Neural cell (in vitro differentiated cells): ENCODE data around the gene NLRP14. TPM values are rescaled to one million over a fixed set of nuclear protein-coding genes. Genes with fewer than 3 reads are reported as not detected.

Experiments used
- H2AFZ ChIP-seq: fragments of 200-600, 300-800 bp; sonication (generic), shearing (Covaris generic); 2 replicates; pipeline ENCODE4 v1.6.0; 2014; ENCODE audit warnings: low read depth, mild to moderate bottlenecking, antibody characterized with exemption, low read length, moderate library complexity
- H3F3A ChIP-seq: fragments of 200-600 bp; shearing (Covaris generic); 2 replicates; pipeline ENCODE4 v1.6.1; 2016; ENCODE audit warnings: mild to moderate bottlenecking, moderate library complexity, mixed read lengths, antibody characterized with exemption, low read length; ENCODE audit not compliant: insufficient read depth, poor library complexity, severe bottlenecking
- H3K27ac ChIP-seq: fragments of 200-600, 300-800 bp; sonication (generic), shearing (Covaris generic); 2 replicates; pipeline ENCODE4 v1.5.1; 2014; ENCODE audit warnings: mild to moderate bottlenecking, low read length, moderate library complexity
- H3K27me3 ChIP-seq: fragments of 300-800, 200-600 bp; sonication (generic), shearing (Covaris generic); 2 replicates; pipeline ENCODE4 v1.6.0; 2014; ENCODE audit warnings: mild to moderate bottlenecking, low read depth, low read length, moderate library complexity; ENCODE audit not compliant: insufficient read depth
- H3K36me3 ChIP-seq: fragments of 300-800, 200-600 bp; sonication (generic), shearing (Covaris generic); 2 replicates; pipeline ENCODE4 v1.5.1; 2014; ENCODE audit warnings: mild to moderate bottlenecking, antibody characterized with exemption, low read length, moderate library complexity; ENCODE audit not compliant: insufficient read depth
- H3K4me2 ChIP-seq: fragments of 300-800, 200-600 bp; sonication (generic), shearing (Covaris generic); 2 replicates; pipeline ENCODE4 v1.6.0; 2014; ENCODE audit warnings: mild to moderate bottlenecking, low read length
- H3K4me3 ChIP-seq: fragments of 300-800, 200-600 bp; sonication (generic), shearing (Covaris generic); 2 replicates; pipeline ENCODE4 v1.5.1; 2014; ENCODE audit warnings: mild to moderate bottlenecking, low read length, moderate library complexity
- H3K79me2 ChIP-seq: fragments of 200-600 bp; shearing (Covaris generic); replicated peaks from 2 replicates; pipeline ENCODE4 v1.6.0; 2014; ENCODE audit warnings: mild to moderate bottlenecking, low read length, moderate library complexity; ENCODE audit not compliant: insufficient read depth
- H3K9ac ChIP-seq: fragments of 300-800, 200-600 bp; sonication (generic), shearing (Covaris generic); 2 replicates; pipeline ENCODE4 v1.6.1; 2016; ENCODE audit warnings: mild to moderate bottlenecking, low read length, mixed read lengths
- H3K9me2 ChIP-seq: fragments of 200-600 bp; shearing (Covaris generic); 2 replicates; pipeline ENCODE4 v1.6.1; 2016; ENCODE audit warnings: mild to moderate bottlenecking, low read length, mixed read lengths; ENCODE audit not compliant: insufficient read depth
- H3K9me3 ChIP-seq: fragments of 200-600, 300-800 bp; sonication (generic), shearing (Covaris generic); 2 replicates; pipeline ENCODE4 v1.6.1; 2016; ENCODE audit warnings: mild to moderate bottlenecking, mixed run types, low read length, moderate library complexity, mixed read lengths
- H4K20me1 ChIP-seq: fragments of 200-600 bp; shearing (Covaris generic); 2 replicates; pipeline ENCODE4 v1.6.1; 2016; ENCODE audit warnings: mild to moderate bottlenecking, mixed run types; ENCODE audit not compliant: insufficient read depth
- EP300 ChIP-seq: fragments of 450-650 bp; conservative IDR thresholded peaks from 2 replicates; pipeline ENCODE4 v1.6.1; 2014; ENCODE audit warnings: antibody characterized with exemption, mild to moderate bottlenecking, moderate library complexity; ENCODE audit not compliant: poor library complexity, severe bottlenecking
- EZH2 ChIP-seq: fragments of 200-600, 300-800 bp; shearing (Covaris generic), sonication (generic); IDR thresholded peaks from 2 replicates; pipeline ENCODE4 v1.6.1; 2014; ENCODE audit warnings: antibody characterized with exemption, low read length, borderline replicate concordance, mild to moderate bottlenecking; ENCODE audit not compliant: insufficient read depth, poor library complexity, severe bottlenecking
- MXI1 ChIP-seq: fragments of 450-650 bp; conservative IDR thresholded peaks from 2 replicates; pipeline ENCODE4 v1.6.1; 2014; ENCODE audit warnings: antibody characterized with exemption, mild to moderate bottlenecking; ENCODE audit not compliant: poor library complexity, severe bottlenecking
- POLR2AphosphoS5 ChIP-seq: IDR thresholded peaks from 2 replicates; pipeline ENCODE4 v1.6.1; 2012
- RAD21 ChIP-seq: fragments of 450-650 bp; conservative IDR thresholded peaks from 2 replicates; pipeline ENCODE4 v1.6.1; 2014; ENCODE audit warnings: antibody characterized with exemption, mild to moderate bottlenecking, moderate library complexity
- SMC3 ChIP-seq: fragments of 450-650 bp; conservative IDR thresholded peaks from 2 replicates; pipeline ENCODE4 v1.6.1; 2014; ENCODE audit warnings: antibody characterized with exemption, mild to moderate bottlenecking, moderate library complexity; ENCODE audit not compliant: poor library complexity
- TAF1 ChIP-seq: IDR thresholded peaks from 2 replicates; pipeline ENCODE4 v1.6.1; 2012; ENCODE audit warnings: low read depth
- polyA minus RNA-seq: library from RNA; depleted of rRNA, polyadenylated mRNA; stranded (reverse); fragments of >200 nt; gene quantifications from 2 replicates; pipeline ENCODE4 v1.2.3, GENCODE V29; 2014
- polyA plus RNA-seq: library from polyadenylated mRNA; depleted of rRNA; stranded (reverse); fragments of >200 nt; gene quantifications from 2 replicates; pipeline ENCODE4 v1.2.3, GENCODE V29; 2014
- TF ChIP-seq, protein P1 (sequence below): IDR thresholded peaks from 2 replicates; pipeline ENCODE4 v1.6.1; 2012; ENCODE audit warnings: borderline replicate concordance
- TF ChIP-seq, protein P2 (sequence below): fragments of 450-650 bp; IDR thresholded peaks from 2 replicates; pipeline ENCODE4 v1.5.1; 2014; ENCODE audit warnings: antibody characterized with exemption, mild to moderate bottlenecking, moderate library complexity; ENCODE audit not compliant: poor library complexity, severe bottlenecking

Gene NLRP14, protein sequence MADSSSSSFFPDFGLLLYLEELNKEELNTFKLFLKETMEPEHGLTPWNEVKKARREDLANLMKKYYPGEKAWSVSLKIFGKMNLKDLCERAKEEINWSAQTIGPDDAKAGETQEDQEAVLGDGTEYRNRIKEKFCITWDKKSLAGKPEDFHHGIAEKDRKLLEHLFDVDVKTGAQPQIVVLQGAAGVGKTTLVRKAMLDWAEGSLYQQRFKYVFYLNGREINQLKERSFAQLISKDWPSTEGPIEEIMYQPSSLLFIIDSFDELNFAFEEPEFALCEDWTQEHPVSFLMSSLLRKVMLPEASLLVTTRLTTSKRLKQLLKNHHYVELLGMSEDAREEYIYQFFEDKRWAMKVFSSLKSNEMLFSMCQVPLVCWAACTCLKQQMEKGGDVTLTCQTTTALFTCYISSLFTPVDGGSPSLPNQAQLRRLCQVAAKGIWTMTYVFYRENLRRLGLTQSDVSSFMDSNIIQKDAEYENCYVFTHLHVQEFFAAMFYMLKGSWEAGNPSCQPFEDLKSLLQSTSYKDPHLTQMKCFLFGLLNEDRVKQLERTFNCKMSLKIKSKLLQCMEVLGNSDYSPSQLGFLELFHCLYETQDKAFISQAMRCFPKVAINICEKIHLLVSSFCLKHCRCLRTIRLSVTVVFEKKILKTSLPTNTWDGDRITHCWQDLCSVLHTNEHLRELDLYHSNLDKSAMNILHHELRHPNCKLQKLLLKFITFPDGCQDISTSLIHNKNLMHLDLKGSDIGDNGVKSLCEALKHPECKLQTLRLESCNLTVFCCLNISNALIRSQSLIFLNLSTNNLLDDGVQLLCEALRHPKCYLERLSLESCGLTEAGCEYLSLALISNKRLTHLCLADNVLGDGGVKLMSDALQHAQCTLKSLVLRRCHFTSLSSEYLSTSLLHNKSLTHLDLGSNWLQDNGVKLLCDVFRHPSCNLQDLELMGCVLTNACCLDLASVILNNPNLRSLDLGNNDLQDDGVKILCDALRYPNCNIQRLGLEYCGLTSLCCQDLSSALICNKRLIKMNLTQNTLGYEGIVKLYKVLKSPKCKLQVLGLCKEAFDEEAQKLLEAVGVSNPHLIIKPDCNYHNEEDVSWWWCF
- polyA plus RNA-seq: 0.44 and 0.48 TPM in 2 replicates
- polyA minus RNA-seq: 1.5 and 1.6 TPM in 2 replicates

GRCh38 chr11:7020183-7020917, at the start of gene NLRP14, which contains the start of gene ZNF214:
NLRP14 (plus strand) TSS chr11:7020479; CDS start chr11:7038587, 18,108 bp downstream.
ZNF214 (minus strand) TSS chr11:7020346; CDS start chr11:7002835, 17,511 bp downstream.
- peak within 1 kb of the TSS; percentile 66 for H2AFZ ChIP-seq
- H4K20me1 ChIP-seq: no peaks in the 10 kb centered on the region
- peak within 1 kb of the TSS; percentile 62 for H3K4me2 ChIP-seq
- no peaks in the 10 kb centered on the region for H3K27me3 ChIP-seq
- peaks cover 4% of the 10 kb centered on the region for H3K79me2 ChIP-seq
- peak within 1 kb of the TSS; percentile 73 for H3K9ac ChIP-seq
- H3F3A ChIP-seq: no peaks in the 10 kb centered on the region
- no peaks in the 10 kb centered on the region for H3K9me3 ChIP-seq
- peak within 1 kb of the TSS; percentile 79 for H3K27ac ChIP-seq
- H3K4me3 ChIP-seq: peak within 1 kb of the TSS; percentile 76
- TF ChIP-seq RAD21 (no peak), SMC3 (no peak), EP300 (peak; percentile 9), MXI1 (peak; percentile 40), POLR2AphosphoS5 (peak; percentile 67)
- H3K36me3 ChIP-seq: no peaks in the 10 kb centered on the region
- no peaks in the 10 kb centered on the region for H3K9me2 ChIP-seq

DNA sequence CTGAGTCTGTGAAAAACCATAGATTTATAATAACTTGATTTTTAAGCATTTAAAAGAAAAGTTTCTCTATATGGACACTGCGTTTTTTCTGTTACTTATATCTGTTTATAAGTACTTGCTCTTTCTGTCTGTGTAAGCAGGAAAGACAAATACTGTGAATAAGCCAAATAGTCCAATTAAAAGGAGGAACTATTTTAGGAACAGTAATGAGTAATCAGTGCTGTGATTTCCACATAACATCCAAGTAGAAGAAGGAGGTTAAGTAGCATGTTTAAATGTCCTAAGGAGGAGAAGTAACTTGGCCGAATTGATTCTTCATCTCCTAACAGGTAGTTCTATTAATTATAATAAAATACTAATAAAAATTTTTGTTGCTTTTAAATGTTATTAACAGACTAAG, 40.9 kb upstream of the NLRP14 start:
- no peak overlapping the region for H3K4me2 ChIP-seq
- H3K4me3 ChIP-seq: no peak overlapping the region
- H3K27ac ChIP-seq: no peak overlapping the region
- H3K9me2 ChIP-seq: no peaks in the 10 kb centered on the region
- H3K27me3 ChIP-seq: no peaks in the 10 kb centered on the region
- H3K36me3 ChIP-seq: no peaks in the 10 kb centered on the region
- no peaks in the 10 kb centered on the region for H3K9me3 ChIP-seq
- TF ChIP-seq, protein P1, sequence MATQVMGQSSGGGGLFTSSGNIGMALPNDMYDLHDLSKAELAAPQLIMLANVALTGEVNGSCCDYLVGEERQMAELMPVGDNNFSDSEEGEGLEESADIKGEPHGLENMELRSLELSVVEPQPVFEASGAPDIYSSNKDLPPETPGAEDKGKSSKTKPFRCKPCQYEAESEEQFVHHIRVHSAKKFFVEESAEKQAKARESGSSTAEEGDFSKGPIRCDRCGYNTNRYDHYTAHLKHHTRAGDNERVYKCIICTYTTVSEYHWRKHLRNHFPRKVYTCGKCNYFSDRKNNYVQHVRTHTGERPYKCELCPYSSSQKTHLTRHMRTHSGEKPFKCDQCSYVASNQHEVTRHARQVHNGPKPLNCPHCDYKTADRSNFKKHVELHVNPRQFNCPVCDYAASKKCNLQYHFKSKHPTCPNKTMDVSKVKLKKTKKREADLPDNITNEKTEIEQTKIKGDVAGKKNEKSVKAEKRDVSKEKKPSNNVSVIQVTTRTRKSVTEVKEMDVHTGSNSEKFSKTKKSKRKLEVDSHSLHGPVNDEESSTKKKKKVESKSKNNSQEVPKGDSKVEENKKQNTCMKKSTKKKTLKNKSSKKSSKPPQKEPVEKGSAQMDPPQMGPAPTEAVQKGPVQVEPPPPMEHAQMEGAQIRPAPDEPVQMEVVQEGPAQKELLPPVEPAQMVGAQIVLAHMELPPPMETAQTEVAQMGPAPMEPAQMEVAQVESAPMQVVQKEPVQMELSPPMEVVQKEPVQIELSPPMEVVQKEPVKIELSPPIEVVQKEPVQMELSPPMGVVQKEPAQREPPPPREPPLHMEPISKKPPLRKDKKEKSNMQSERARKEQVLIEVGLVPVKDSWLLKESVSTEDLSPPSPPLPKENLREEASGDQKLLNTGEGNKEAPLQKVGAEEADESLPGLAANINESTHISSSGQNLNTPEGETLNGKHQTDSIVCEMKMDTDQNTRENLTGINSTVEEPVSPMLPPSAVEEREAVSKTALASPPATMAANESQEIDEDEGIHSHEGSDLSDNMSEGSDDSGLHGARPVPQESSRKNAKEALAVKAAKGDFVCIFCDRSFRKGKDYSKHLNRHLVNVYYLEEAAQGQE: no peak
- no peak for TF ChIP-seq SMC3
- no peak for TF ChIP-seq EZH2
- no peak for TF ChIP-seq RAD21
- no peak for TF ChIP-seq POLR2AphosphoS5
- no peak for TF ChIP-seq MXI1
- no peak for TF ChIP-seq TAF1
- TF ChIP-seq, protein P2, sequence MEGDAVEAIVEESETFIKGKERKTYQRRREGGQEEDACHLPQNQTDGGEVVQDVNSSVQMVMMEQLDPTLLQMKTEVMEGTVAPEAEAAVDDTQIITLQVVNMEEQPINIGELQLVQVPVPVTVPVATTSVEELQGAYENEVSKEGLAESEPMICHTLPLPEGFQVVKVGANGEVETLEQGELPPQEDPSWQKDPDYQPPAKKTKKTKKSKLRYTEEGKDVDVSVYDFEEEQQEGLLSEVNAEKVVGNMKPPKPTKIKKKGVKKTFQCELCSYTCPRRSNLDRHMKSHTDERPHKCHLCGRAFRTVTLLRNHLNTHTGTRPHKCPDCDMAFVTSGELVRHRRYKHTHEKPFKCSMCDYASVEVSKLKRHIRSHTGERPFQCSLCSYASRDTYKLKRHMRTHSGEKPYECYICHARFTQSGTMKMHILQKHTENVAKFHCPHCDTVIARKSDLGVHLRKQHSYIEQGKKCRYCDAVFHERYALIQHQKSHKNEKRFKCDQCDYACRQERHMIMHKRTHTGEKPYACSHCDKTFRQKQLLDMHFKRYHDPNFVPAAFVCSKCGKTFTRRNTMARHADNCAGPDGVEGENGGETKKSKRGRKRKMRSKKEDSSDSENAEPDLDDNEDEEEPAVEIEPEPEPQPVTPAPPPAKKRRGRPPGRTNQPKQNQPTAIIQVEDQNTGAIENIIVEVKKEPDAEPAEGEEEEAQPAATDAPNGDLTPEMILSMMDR: no peak
- TF ChIP-seq EP300: no peak
- no peak overlapping the region for H3K9ac ChIP-seq
- no peaks in the 10 kb centered on the region for H3K79me2 ChIP-seq
- H2AFZ ChIP-seq: no peak overlapping the region
- H4K20me1 ChIP-seq: no peaks in the 10 kb centered on the region
- no peaks in the 10 kb centered on the region for H3F3A ChIP-seq
